GM19328 (cell line): ENCODE results near the gene PTCRA.
A peak's percentile ranks its signal among the peaks of the same experiment; 100 is the strongest.
"Not testable (repeated sequence)": the region's sequence is repeated elsewhere in the genome, so short reads cannot be mapped to it uniquely, and the experiment has no call there.

Experiments
- ATAC-seq: cut with Tn5 transposase; IDR thresholded peaks from one replicate; pipeline ENCODE4 v1.9.1; 2021; ENCODE audit warnings: mild to moderate bottlenecking, moderate library complexity; ENCODE audit not compliant: unreplicated experiment

The PTCRA gene

DNA sequence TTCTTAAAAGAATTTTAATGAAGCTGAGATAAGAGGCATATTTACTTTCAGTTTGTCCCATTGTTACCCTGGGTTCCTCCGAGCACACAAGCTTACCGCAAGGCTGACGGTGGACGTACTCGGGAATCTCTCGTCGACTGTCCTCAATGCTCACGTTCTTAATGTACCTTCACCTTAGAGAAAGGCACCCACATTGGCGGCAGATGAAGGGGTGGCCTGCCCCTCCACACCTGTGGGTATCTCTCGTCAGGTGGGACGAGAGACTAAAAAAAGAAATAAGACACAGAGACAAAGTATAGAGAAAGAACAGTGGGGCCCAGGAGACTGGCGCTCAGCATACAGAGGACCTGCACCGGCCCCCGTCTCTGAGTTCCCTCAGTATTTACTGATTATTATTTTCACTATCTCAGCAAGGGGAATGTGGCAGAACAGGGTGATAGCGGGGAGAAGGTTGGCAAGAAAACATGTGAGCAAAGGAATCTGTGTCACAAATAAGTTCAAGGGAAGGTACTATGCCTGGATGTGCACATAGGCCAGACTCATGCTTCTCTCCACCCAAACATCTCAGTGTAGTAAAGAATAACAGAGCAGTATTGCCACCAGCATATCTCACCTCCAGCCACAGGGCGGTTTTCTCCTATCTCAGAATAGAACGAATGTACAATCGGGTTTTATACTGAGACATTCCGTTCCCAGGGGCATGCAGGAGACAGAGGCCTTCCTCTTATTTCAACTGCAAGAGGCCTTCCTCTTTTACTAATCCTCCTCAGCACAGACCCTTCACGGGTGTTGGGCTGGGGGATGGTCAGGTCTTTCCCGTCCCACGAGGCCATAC is 13.2 kb upstream of the PTCRA start:
- not testable (repeated sequence) for ATAC-seq

DNA sequence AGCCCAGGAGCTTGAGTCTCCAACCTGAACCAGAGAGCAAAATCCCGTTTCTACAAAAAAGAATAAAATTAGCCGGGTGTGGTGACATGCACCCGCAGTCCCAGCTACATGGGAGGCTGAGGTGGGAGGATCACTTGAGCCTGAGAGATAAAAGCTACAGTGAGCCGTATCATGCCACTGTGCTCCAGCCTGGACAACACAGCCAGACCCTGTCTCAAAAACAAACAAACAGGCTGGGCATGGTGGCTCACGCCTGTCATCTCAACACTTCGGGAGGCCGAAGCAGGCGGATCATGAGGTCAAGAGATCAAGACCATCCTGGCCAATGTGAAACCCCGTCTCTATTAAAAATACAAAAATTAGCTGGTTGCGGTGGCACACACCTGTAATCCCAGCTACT is 11.4 kb upstream of the PTCRA start:
- no peak for ATAC-seq

DNA sequence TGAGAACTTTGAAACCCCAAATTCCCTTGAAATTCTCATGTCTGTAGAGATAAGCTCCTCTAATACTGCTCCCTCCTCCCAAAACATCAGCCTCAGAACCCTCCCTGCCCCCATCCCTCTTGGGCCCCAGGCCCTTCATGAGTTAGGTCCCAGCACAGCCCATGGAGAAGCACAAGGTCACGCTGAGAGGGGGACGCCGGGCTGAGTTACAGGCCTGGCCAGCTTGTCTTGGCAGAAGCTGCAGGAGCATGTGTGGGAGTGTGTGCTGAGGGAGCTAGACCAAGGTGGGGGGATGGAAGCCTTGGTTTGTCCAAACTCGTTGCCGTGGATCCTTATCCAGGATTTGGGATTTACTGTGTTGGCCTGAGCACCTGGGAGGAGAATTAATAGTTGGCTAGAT is 8.5 kb upstream of the PTCRA start:
- ATAC-seq, result no peak

DNA sequence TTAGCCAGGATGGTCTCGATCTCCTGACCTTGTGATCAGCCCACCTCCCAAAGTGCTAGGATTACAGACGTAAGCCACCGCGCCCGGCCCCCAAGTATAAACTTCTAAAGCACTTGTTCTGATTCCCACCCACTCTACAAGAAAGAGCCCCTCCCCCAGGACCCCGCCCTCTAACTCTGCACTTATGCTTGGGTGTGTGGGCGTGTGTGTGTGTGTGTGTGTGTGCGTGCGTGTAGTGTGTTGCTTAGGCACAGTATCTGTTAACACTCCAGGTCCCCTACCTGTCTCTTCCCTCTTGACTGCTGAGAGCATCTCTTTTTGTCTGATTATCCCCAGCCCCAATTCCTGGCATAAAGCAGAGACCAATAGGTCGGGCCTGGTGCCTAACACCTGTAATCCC is 6.0 kb upstream of the PTCRA start:
- no peak for ATAC-seq

DNA sequence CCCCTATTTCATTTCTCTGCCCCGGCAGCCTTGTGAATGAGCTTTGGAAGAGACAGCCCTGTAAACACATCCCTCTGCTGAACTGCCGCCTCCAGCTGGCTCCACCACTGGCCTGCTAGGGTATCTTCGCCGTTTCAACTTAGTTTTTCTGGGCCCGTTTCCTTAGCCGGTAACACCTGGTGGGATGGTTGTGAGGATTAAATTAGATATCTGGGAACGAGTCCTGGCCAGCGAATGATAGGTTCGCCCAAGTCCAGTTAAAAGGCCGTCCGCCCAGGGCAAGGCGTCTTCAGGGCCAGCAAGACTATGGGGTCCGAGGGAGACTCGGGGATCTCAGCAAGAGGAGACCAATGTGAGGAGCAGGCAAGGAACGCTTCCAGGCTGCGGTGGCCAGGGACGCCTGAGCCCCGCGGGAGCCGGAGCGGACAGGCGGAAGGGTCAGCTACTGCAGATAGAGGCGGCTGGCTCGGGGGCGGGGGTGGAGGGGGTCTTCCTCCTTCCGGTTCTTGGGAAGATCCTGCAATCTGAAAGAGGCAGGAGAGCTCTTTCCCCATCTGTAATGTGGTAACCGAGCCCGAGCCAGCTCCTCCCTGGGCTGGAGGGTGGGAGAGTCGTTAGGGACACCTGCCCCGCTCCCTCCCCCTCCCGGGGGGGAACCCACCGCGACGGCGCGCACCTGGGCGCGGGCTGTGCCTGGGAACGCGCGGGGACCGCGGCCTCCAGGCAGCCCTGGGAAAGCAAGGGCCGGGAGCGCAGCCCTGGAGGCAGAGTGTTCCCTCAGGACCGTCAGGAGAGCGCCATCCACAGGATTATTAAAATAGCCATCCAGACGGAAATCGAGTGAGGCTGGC is 4.5 kb upstream of the PTCRA start:
- ATAC-seq, result no peak

DNA sequence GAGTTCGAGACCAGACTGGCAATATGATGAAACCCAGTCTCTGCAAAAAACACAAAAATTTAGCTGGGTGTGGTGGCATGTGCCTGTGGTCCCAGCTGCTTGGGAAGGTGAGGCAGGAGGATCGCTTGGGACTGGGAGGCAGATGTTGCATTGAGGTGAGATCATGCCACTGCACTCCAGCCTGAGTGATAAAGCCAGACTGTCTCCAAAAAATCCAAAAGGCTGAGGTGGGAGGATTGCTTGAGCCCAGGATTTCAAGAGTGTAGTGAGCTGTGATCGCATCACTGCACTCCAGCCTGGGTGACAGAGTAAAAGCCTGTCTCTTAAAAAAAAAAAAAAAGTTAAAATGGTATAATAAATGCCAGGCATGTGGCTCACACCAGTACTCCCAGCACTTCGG is 1.3 kb upstream of the PTCRA start:
- ATAC-seq, result no peak

DNA sequence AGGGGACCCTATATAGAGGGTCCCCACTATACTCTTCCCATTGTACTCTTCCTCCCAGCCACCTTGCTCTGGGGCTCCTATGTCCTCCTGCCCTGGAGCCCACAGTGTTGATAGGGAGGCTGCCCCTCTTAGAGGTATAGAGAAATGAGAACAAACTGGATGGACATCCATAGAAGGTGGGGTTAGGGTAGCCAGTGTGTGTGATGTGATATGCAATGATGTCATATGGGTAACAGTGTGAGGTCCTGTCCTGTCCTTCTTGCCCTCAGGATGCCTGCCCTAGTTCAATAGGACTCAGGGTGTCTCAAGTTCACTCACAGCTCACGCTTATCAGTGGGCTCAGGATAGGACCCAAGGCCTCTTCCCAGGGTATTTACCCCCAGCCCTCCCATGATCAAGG is 435 bp downstream of the PTCRA start:
- ATAC-seq, result no peak

DNA sequence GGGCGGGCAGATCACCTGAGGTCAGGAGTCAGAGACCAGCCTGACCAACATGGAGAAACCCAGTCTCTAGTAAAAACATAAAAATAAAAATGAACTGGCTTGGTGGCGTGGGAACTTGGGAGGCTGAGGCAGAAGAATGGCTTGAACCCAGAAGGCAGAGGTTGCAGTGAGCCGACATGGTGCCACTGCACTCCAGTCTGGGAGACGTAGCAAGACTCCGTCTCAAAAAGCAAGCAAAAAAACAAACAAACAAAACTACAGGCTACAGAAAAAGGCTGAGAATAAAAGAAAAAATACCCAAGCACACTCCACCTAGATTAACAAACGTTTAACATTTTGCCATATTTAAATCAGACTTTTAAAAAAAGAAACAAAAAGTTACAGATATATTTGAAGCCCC is 5.9 kb downstream of the PTCRA start:
- ATAC-seq, result no peak

DNA sequence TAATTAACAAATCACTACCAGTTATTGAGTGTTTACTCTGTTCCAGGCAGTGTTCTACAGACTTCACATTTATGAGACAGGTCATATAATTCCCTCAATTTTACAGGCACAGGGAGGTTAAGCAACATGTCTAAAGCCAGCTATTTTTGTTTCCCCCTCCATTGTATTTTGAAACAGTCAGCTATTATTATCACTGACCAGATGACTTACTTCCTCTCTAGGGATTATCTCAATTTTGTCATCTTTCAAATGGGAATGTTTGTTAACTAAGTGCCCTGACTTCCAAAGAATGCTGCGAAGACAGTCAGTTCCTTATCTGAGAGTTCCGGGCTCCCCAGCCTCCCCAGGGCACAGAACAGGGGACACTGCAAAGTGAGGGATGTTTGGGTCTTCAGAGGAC is 7.8 kb downstream of the PTCRA start:
- ATAC-seq, result no peak

DNA sequence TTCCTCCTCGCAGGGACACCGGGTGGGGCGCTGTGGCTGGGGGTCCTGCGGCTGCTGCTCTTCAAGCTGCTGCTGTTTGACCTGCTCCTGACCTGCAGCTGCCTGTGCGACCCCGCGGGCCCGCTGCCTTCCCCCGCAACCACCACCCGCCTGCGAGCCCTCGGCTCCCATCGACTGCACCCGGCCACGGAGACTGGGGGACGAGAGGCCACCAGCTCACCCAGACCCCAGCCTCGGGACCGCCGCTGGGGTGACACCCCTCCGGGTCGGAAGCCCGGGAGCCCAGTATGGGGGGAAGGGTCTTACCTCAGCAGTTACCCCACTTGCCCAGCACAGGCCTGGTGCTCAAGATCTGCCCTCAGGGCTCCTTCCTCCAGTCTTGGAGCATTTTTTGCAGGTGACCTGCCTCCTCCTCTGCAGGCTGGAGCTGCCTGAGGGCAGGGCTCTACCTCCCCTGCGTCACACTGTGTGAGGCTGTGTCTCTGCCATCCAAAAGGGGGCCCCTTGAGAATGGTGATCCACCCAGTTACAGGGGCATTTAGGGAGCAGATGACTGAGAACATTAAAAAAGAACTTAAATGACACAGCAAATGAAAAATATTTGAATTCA is 9.5 kb downstream of the PTCRA start:
- ATAC-seq, result no peak

DNA sequence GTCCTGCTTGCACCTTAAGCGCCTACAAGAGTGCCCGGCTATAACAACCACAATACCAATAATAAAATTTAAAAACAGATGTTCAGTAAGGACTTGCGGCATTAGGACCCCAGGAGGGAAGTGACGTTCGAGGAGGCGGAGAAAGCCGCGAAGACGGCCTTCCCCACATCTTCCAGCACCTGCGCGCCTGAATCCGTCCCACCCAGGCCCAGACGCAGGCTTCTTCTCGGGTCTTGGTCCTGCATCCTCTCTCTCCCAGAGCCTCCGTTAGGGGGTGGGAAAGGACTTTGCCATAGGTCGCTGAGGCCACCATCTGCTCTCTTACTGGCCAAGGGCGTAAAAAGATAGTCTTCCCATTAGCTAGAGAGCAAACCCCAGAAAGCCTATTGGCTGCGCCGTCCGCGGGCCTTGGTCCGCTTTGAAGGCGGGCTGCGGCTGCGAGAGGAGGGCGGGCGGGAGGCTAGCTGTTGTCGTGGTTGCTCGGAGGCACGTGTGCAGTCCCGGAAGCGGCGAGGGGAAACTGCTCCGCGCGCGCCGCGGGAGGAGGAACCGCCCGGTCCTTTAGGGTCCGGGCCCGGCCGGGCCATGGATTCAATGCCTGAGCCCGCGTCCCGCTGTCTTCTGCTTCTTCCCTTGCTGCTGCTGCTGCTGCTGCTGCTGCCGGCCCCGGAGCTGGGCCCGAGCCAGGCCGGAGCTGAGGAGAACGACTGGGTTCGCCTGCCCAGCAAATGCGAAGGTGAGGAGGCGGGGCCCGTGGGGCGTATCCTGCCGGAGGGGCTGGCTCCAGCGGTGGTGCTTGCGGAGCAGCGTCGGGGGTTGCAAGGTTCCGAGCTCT is 13.3 kb downstream of the PTCRA start, which contains the start of gene CNPY3:
Gene CNPY3 (plus strand): TSS at position 495 of the 835 bp plus-strand sequence. CDS start 91 bp downstream, at position 586.
- ATAC-seq, result peak; percentile 80

DNA sequence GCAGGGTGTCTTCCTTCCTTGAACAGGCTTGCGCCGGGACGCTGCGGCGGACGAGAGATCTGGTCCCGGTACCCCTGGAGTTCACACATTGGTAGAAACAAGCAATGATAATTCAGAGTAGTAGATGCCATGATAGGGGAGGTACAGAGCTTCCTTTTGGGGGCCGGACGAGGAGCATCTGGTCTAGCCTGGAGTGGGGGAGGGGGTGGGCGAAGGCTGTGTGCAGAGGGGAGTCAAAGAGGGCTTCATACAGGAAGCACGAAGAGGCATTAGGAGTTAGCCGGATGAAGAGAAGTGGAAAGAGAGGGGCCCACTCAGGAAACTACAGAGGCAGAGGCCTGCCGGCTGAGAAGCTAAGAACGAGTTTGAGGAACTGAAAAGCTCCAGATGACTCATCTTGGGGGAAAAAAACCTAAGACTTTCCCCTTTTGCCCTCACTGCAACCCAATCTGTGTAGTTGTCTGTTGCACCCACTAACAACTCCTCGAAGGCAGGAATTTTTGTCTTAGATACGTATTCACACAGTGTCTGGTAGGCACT is 14.0 kb downstream of the PTCRA start:
- ATAC-seq, result peak; percentile 33

DNA sequence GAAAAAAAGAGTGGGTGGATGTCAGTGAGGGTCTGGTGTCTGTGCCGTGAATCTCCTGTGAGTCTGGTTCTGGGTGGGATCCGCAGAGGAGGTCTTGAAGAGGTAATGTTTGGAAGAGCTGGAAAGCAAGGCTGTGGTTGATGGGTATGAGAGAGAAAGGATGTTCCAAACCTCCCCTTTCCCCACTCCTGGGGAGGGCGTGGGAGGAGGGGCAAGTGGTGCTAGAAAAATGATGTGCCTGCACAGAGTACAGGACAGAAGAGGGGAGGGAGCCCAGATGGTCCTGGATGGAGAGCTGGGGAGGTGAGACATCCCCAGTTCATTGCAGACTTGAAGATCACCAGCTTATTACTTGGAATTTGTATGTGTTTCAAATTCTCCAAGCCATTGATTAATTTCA is 16.6 kb downstream of the PTCRA start:
- no peak for ATAC-seq

DNA sequence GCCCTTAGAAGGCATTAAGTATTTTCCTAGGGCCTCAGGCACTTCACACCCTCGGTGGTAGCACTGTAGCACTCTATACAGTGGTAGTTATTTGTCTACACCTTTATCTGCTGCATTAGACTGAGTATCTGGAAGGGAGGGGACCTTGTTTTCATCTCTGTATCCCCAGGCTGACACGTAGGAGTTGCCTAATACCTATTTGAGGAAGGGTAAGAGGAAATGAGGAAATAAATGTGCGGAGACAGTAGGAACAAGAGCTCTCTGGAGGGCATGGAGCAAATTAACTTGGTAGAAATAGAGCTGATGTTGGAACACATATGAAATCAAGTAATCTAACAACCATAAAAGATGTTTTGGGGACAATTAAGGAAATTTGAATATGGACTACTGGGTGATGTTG is 17.4 kb downstream of the PTCRA start:
- ATAC-seq, result no peak

DNA sequence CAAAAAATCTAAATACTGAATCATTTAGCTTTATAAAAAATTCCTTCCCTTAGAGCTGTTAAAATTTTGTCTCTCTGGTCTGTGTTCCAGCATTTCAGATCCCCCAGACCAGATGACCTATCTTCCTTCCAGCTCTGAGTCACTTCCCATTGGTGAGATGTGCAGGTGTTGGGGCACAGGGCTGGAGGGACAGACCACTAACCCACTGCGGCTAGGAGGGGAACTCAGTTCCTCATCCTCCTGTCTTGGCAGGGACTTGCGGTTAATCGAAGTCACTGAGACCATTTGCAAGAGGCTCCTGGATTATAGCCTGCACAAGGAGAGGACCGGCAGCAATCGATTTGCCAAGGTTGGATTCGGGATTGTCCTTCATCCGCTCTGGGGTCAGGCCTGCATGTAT is 19.5 kb downstream of the PTCRA start:
- ATAC-seq, result no peak

DNA sequence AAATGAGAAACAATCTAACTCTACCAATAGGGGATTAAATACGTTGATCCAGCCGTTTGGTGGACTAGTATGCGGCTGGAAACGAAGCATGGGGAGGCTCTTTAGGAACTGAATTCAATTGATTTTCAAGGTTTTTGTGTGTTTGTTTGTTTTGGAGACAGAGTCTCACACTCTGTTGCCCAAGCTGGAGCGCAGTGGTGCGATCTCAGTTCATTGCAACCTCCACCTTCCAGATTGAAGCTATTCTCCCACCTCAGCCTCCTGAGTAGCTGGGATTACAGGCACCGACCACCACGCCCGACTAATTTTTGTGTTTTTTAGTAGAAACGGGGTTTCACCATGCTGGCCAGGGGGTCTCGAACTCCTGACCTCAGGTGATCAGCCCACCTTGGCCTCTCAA is 20.5 kb downstream of the PTCRA start:
- ATAC-seq, result no peak

DNA sequence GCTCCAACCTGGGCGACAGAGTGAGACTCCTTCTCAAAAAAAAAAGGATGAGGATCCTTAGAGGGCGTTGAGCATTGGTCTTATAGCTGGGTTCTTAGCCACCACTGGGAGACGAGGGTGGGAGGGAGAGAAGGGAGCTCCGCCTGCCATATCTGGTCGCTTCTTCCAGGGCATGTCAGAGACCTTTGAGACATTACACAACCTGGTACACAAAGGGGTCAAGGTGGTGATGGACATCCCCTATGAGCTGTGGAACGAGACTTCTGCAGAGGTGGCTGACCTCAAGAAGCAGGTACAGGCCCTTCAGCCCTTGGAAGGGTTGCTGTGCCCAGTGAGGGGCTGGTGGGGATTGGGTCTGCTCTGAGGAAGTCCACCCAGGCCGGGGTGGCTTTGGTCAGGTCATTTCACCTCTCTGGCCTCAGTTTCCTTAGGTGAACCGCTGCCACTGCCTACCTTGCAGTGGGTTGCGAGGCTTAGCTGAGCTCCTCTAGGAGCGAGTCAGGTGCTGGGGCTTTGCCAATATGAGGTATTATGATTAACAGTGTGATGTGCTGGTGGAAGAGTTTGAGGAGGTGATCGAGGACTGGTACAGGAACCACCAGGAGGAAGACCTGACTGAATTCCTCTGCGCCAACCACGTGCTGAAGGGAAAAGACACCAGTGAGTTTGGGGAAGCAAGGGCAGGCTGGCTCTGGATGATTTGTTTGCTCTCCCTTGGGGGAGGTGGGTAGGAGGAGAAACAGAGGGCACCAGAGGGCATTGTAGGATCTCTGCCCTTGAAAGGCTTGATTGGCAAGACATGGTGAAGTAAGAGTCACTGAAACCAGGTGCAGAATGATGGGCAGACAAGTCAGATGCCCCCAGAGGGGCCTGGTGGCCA is 21.9 kb downstream of the PTCRA start:
- ATAC-seq, result no peak

DNA sequence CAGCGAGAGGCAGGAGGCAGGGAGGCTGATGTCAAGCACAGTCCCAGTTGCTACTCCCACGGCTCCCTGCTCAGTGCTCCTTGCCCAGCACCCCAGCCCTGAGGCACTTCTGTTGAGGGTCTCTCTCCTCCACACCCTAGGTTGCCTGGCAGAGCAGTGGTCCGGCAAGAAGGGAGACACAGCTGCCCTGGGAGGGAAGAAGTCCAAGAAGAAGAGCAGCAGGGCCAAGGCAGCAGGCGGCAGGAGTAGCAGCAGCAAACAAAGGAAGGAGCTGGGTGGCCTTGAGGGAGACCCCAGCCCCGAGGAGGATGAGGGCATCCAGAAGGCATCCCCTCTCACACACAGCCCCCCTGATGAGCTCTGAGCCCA is 22.6 kb downstream of the PTCRA start:
- no peak for ATAC-seq

DNA sequence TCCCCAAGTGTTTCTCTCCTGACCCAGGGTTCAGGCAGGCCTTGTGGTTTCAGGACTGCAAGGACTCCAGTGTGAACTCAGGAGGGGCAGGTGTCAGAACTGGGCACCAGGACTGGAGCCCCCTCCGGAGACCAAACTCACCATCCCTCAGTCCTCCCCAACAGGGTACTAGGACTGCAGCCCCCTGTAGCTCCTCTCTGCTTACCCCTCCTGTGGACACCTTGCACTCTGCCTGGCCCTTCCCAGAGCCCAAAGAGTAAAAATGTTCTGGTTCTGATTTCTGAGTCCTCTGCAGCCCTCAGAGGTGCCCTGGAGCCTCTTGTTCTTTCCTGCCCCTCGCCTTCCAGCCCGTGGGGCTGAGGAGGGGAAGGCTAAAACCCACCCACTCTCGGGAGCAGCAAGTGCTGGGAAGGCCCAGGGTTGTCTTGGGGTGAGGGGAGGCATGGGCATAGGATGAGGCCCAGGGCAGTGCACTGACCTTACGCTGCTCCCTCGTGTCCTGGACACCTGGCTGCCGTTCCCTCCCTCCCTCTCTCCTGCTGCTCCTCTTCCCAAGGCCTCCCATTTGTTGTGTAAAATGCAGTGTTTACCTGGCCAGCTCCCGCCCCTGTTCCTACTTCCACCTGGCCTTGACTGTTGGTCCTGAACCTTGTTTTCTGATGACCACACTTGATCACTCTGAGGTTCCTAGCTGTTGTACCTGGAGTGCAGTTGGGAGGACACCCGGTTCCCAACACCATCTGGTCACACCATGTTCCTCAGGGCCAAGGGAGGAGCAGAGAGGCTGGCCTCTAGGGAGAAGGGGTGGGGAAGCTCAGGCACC is 23.3 kb downstream of the PTCRA start:
- no peak for ATAC-seq
